ENCODE data around the gene DSPP.

- TF ChIP-seq CTCF (IDR thresholded peaks at IDR 0.05) (no peak), POLR2A (IDR thresholded peaks at IDR 0.05) (no peak), POLR2AphosphoS5 (IDR thresholded peaks at IDR 0.05) (no peak)
These were observed 42.6 kb upstream of the DSPP start for GRCh38 chr4:87565746-87566145.
